ENCODE data around the gene CHRM5.
A peak's percentile ranks its signal among the peaks of the same experiment; 100 is the strongest.
"Not testable (repeated sequence)": the region's sequence is repeated elsewhere in the genome, so short reads cannot be mapped to it uniquely, and the experiment has no call there.

Gene CHRM5

DNA sequence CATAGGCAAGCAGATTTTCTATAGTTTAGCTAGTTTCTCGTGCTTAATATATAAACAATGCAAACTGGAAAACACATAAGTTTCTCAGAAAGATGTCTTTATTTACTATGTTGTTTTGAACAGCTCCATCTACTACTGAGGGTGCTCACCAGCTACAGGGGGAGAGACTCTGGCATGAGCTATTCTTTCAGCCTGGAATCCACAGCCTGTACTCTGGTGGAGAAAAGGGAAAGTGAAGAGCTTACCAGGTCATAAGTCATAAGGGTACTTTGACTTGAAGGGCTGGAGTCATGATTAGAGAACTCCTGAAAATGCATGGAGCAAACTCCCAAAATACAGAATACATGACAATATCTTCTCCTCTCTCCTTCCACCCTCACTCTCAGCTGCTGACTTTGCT lies 75.1 kb downstream of the CHRM5 start:
- DNase-seq (ENCODE audit: low read depth): peak; percentile 17

DNA sequence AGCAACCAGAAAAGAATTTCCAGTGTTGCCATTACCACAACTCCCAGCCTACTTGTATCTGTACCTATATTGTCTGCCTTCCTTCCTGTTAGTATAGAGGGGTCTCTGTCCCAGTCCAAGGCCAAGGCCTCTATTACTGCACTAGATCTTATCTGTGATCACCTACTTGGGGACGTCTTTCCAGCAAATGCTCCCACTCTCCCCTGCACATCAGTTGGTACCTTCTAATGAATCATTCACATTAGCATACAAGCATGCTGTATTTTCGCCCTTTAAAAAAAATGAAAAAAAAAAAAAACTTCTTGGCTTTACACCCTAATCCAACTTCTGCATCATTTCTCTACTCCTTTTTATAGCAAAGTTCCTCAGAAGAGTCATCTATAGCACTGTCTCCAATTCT lies 75.5 kb downstream of the CHRM5 start:
- no peak for DNase-seq (ENCODE audit: low read depth)

DNA sequence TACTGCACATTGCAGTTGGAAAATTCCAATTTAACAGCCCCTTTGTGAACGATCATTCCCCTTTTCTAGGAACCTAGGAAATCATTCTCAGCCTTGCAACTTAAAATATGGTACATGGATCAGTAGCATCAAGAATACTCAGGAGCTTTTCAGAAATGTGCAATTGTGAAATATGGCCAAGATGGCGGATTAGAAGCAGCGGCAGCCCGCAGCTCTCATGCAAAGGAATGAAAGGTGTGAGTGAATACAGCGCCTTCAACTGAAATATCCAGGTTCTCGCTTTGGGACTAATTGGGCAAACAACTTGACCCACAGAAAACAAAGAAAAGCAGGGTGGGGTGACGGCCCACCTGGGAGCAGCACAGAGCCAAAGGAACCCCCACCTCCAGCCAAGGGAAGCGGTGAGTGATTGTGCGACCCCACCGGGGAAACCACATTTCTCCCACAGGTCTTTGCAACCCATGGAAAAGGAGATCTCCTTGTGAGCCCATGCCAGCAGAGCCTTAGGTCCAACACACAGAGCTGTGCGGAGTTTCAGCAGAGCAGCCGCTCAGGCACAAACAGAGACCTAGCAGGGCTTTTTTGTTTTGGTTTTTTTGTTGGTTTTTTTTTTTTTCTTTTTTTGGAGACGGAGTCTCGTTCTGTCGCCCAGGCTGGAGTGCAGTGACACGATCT lies 78.3 kb downstream of the CHRM5 start:
- no peak for DNase-seq (ENCODE audit: low read depth)

DNA sequence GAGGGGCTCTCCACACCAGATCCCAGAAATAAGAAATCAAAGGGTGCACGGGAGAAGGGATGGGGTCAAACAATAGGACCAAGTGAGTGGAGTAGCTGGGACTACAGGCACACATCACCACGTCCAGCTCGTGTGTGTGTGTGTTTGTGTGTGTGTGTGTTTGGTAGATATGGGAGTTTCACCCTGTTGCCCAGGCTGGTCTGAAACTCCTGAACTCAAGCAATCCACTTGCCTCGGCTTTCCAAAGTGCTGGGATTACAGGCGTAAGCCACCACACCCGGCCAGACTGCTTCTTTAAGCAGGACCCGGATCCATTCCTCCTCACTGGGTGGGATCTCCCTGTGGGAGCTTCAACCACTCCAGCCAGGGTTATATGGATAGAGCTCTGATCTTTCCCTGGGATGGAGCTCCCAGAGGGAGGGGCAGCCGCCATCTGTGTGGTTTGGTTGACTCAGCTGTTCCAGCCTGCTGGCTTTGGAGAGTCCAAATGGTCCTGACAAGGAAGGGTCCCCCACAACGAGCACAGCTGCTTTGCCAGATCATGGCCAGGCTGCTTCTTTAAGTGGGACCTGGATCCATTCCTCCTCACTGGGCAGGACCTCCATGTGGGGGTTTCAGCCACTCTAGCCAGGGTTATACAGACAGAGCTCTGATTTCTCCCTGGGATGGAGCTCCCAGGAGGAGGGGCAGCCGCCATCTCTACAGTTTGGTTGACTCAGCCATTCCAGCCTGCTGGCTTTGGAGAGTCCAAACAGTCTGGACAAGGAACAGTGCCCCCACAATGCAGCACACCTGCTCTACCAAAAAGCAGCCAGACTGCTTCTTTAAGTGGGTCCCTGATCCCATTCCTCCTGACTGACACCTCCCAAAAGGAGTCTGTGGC lies 79.8 kb downstream of the CHRM5 start:
- DNase-seq (ENCODE audit: low read depth): peak; percentile 33

DNA sequence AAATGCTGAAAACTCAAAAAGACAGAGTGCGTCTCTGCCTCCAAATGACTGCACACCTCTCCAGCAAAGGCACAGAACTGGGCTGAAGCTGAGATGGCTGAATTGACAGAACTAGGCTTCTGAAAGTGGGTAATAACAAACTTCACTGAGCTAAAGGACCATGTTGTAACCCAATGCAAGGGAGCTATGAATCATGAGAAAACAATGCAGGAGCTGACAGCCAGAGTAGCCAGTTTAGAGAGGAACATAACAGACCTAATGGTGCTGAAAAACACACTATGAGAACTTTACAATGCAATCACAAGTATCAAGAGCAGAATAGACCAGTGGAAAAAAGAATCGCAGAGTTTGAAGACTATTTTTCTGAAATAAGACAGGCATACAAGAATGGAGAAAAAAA lies 80.8 kb downstream of the CHRM5 start:
- peak; percentile 74 for DNase-seq (ENCODE audit: low read depth)

DNA sequence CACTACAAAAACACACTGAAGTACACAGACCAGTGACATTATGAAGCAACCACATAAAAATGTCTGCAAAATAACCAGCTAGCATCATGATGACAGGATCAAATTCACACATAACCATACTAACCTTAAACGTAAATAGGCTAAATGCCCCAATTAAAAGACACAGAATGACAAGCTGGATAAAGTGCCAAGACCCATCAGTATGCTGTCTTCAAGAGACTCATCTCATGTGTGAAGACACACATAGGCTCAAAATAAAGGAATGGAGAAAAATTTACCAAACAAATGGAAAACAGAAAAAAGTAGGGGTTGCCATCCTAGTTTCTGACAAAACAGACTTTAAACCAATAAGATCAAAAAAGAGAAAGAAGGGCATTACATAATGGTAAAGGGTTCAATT lies 82.1 kb downstream of the CHRM5 start:
- DNase-seq (ENCODE audit: low read depth): not testable (repeated sequence)

DNA sequence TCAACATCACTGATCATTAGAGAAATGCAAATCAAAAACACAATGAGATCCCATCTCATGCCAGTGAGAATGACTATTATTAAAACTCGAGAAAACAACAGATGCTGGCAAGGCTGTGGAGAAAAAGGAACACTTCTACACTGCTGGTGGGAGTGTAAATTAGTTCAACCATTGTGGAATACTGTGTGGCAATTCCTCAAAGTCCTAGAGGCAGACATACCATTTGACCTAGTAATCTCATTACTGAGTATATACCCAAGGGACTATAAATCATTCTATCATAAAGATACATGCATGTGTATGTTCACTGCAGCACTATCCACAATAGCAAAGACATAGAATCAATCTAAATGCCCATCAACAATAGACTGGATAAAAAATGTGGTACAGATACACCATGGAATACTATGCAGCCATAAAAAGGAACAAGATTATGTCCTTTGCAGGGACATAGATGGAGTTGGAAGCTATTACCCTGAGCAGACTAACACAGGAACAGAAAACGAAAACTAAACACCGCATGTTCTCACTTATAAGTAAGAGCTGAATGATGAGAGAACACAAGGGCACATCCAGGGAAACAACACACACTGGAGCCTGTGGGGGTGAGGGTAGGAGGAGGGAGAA lies 85.9 kb downstream of the CHRM5 start:
- DNase-seq (ENCODE audit: low read depth): no peak

DNA sequence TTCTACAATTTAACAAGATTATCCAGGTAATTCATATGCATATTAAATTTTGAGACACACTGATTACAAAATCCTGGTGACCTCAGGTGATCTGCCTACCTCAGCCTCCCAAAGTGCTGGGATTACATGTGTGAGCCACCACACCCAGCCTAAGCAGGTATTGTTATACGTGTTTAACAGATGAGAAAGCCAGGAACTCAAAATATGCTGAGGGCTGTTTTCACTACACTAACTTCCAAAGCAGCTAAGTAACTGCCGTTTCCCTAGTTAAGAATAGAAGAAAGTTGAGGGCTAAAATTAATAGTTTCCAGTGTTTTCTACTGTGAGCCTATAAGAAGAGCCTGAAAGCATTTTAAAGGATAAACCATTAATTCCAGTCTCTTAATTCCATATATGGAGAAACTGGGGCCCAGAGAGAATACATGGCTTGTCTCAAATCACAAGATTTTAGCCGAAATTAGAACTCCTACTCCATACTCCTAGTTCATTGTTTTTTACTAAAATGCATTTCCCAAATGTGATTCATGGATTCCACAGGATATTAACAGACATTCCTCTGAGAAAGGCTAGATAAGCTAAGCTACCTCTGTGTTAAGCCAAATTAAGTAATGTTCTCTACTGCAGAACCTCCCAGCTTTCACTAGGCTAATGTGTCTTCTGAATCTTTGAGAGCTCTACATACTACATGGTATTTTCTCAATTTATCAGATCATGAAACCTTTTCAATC lies 87.7 kb downstream of the CHRM5 start:
- peak; percentile 59 for DNase-seq (ENCODE audit: low read depth)

DNA sequence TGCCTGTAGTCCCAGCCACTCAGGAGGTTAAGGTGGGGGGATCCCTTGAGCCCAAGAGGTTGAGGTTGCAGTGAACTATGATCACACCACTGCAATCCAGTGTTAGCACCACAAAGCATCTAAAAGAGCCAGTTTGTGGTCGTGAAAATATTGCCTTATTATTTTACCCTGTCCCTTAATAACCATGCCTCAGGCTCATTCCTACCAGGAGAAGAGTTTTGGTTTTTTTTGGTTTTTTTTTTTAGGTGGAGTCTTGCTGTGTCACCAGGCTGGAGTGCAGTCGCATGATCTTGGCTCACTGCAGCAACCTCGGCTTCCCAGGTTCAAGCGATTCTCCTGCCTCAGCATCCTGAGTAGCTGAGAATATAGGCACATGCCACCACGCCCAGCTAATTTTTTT lies 88.6 kb downstream of the CHRM5 start:
- DNase-seq (ENCODE audit: low read depth): no peak

DNA sequence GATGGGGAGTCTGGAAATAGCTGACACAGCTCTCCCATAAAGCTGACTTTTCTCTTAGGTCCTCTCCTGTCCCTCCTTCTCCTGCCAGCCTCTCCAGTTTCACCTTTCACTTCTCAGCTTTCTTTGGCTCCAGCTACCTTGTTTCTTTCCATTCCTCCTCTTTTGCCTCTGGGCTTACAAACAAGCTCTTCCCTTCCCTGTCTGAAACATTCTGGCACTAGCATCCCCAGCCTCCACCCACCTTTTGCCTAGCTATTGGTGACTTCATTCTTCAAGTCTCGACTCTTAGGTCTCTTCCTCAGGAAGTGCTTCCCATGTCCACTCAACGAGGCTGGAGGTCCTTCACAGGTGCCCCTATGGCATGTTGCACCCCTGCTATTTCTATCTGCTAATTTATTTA lies 91.2 kb downstream of the CHRM5 start:
- no peak for DNase-seq (ENCODE audit: low read depth)

DNA sequence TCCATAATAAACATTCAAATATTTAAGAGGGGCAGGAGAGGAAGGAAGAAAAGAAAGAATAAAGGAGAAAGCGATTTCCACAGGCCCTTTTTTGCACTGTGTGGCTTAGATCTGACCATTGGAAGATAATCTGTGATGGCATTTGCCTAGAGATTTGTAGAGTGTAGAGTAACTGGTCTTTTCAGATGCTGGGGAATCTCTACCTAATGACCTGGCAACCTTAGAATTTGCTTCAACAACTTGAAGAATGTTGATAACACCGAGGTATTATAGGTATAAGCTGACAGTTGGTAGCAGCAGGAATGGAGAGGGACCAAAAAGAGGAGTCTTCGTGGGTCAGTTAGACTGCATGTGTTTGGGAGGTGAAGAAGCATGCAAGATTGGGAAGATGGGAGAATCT lies 91.6 kb downstream of the CHRM5 start:
- no peak for DNase-seq (ENCODE audit: low read depth)

DNA sequence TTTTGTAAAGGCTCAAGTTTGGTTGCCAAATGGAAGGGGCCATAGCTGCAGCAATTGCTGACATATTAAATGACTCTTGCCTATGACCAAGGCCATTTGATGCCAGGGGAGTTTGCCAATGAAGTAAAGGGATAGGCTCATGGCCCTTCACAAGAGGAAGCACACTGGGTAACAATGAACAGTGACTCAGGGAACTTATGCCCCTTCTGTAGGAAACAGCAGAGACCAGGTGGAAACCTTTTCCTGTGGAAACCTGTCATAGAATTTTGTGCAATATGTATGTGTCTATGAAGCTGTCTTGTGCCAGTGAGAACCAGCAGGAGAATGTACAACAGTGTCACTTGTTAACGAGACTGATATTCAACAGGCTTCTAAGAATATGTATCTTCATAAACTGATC lies 96.1 kb downstream of the CHRM5 start:
- DNase-seq (ENCODE audit: low read depth): no peak

DNA sequence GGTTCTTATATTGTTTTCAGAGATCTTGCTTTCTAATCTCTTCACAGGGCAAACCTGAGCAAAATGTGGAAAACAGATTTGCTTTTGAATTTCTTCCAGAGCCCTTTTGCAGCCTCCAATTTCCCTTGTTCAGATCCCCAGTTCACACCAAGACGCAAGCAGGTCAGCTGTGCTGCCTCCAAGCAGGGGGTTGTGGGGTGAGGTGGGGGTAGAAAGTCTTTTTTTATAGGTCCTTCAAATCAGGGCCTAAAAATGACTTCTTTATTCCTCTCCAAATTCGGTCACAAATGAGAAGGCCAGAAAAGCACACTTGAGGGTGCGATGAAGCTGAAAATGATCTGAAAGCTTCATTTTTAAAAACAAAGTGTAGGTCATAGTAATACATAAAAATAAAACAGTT lies 97.0 kb downstream of the CHRM5 start:
- DNase-seq (ENCODE audit: low read depth): no peak

DNA sequence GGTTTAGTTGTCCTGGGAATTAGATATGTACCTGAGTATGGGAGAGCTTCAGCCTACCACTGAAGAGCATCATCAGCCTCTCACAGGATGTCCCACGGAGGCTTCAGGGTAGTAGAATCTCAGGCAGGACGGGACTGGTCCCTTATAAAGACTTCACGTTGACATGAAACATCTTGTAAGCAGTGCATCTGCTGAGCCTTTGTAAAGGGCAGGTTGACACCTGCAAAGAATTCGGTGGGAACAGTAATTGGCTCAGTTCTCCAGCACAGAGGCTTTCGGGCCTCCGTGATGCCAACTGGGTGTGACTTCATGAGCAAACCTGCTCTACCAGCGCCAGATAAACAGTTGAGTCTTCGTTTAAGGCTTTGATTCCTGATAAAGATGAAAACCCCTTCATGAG lies 97.6 kb downstream of the CHRM5 start:
- no peak for DNase-seq (ENCODE audit: low read depth)

DNA sequence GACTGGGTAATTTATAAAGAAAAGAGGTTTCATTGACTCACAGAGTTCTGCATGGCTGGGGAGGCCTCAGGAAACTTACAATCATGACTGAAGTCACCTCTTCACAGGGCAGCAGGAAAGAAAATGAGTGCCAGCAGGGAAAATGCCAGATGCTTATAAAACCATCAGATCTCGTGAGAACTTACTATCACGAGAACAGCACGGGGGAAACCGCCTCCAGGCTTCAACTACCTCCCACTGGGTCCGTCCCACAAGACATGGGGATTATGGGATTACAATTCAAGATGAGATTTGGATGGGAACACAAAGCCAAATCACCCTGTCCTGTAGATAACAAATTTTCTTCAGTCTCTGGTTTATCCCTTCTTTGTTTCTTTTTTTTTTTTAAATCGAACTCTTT lies 101.7 kb downstream of the CHRM5 start:
- DNase-seq (ENCODE audit: low read depth): no peak

DNA sequence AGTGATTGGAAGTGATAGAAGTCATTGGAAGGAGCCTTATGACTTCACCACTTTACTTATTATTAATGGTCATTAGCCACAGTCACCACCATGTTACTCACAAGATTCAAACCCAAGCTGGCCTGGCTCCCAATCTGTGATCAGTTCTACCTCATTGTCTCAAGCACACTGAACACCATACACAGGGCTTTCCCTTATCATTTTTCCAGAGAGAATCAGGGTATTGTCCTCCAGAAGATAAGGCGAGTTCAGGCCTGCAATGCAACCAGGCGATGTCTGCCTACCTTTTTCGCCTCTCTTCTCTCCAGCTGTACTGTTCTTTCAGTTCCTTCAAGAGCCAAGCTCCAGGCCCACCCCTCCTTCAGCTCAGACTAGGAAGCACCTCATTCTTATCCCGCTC lies 108.5 kb downstream of the CHRM5 start:
- no peak for DNase-seq (ENCODE audit: low read depth)

DNA sequence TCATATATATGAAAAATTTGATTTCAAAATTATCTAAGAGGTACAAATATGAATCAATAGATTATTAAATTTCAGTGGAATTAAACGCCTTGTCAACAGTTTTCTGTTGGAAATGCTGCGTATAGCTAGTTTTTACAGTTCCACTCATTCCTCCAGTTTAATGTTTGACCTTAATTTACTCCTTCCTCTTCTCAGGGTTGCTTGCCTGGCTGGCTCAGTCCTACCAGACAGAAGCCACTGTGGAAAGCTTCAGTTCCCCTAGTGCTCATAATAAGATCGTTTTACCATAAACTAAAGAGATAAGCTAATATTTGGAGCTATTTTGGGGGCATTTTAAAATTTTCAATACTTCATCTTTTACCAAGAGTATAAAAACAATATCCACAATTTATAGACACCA lies 110.6 kb downstream of the CHRM5 start:
- no peak for DNase-seq (ENCODE audit: low read depth)

DNA sequence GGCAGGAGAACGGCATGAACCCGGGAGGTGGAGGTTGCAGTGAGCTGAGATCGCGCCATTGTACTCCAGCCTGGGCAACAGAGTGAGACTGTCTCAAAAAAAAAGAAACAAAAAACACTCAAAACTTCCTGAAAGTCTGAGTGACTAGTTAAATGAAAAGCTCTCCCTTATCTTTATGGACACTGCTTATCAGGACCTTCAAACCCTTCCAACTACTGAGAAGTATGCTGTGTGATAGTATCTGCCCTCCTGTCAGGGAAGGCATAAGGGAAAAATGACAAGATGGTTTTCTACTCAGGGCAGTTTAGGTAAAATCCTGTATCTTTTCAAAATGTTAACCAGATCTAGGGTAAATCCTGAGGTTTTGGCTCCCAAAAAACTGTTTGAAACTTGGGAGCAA lies 111.6 kb downstream of the CHRM5 start:
- DNase-seq (ENCODE audit: low read depth): no peak

DNA sequence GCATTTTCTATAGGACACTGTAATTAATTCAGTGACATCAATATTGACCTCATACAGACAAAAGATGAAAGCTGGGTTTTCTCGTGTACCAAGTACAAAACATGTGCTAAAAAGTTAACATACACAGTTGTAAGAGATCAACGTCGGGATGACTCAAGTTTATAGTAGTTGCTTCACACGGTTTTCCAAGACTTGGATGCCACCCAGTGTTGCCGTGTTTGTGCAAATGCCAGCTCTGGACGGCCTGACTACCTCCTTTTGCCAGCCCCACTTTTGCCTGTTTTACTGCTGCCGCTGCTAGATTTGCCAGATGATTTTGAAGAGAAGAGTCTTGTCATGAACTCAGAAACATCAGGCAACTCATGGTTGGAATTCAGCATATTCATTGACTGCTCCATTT lies 115.8 kb downstream of the CHRM5 start:
- DNase-seq (ENCODE audit: low read depth): peak; percentile 54

DNA sequence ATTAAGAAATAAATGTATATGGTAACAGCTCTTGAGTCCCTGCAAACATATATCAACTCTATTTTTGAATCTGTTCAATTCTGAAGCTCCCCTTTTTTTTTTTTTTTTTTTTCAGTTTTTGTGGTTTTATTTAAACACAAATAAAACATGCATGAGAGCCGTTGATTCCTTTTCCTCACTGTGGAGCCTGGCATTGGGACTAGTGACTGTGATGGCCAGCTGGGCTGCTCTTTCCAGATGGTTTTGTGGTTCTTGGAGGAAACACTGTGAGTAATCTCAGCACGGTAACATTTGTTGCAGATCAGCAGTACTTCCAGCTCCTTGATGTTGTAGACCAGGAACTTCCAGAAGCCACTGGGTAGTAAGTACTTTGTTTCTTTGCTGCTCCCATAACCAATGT lies 117.4 kb downstream of the CHRM5 start:
- no peak for DNase-seq (ENCODE audit: low read depth)

DNA sequence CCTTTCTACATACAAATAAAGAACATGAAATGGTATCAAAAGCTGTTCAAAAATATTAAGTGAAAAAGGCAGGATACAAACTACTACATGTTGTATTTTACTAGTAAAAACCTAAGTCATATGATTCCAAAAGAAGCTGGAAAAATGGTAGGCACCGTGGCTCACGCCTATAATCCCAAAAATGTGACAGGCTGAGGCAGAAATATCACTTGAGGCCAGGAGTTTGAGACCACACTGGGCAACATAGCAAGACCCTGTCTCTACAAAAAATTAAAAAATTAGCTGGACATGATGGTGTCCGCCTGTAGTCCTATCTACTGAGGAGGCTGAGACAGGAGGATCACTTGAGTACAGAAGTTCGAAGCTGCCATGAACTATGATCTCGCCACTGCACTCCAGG lies 131.6 kb downstream of the CHRM5 start:
- DNase-seq (ENCODE audit: low read depth): no peak

DNA sequence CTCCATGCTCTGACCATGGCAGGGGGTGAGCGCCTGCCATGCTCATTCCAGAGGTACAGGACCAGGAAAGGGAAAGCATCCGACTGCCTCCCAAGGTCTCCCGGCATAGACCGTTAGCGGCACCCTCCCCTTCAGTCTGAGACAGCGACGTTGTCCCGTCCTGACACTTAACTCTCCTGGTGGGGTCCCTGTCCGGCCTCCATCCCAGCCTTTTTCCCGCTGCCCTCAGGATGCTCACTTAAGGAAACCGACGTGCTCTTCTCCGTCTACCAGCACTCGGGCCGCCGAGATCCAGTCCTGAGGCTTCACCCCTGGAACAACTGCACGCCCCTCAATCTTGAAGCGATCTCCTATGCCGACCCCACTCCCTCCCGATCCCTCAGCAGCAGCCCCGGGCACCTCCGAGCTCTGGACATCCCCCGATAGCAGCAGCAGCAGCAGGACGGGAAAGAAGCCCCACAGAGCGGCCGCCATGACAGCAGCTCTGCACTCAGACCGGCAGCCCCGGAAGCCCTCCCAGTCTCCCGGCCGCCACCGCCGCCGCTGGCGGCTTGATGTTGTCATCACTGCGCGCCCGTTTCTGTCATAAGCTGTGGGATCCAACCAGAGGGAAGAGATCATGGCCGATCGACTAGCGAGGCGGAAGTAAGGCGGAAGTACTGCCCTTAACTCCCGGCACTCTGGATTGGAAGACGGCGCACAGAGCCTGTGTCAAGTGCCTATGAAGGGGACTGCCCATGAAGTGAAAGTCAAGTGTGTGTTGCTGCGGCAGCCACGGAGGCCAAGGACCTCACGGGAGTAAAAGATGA lies 133.3 kb downstream of the CHRM5 start, which contains the start of the genes EMC7 and PGBD4:
Gene EMC7, minus strand, starts transcription at position 497 of the 809 bp plus-strand sequence. Its CDS starts 23 bp downstream, at position 474.
Gene PGBD4, plus strand, starts transcription at position 718 of the 809 bp plus-strand sequence. CDS start 449 bp downstream, outside the sequence.
- DNase-seq (ENCODE audit: low read depth): peak; percentile 99
